ENCODE results near the gene AMMECR1. TPM values are rescaled to one million over a fixed set of nuclear protein-coding genes. Genes with fewer than 3 reads are reported as not detected.

Gene AMMECR1
- total RNA-seq, 1 experiment from 2014 or later: 9.5 TPM

GRCh38 chrX:110317061-110317819 is 645 bp downstream of the AMMECR1 start:
- H3K9me3 ChIP-seq: no peaks in the 10 kb centered on the region
- DNase-seq: peak; percentile 21
- H3K36me3 ChIP-seq: no peaks in the 10 kb centered on the region
- peak overlapping the region; percentile 72 for H3K4me3 ChIP-seq
- H3K27me3 ChIP-seq: no peaks in the 10 kb centered on the region

GRCh38 chrX:110316351-110317060 is 1.4 kb downstream of the AMMECR1 start:
- Histone ChIP-seq H3K4me3 (peak overlapping the region; percentile 72), H3K36me3 (no peaks in the 10 kb centered on the region), H3K9me3 (no peaks in the 10 kb centered on the region), H3K27me3 (no peaks in the 10 kb centered on the region)
- no peak for DNase-seq

GRCh38 chrX:110315551-110315950 is 2.3 kb downstream of the AMMECR1 start:
- no peak for DNase-seq
- no peaks in the 10 kb centered on the region for H3K27me3 ChIP-seq
- H3K4me3 ChIP-seq: peak overlapping the region; percentile 72
- H3K9me3 ChIP-seq: no peaks in the 10 kb centered on the region
- no peaks in the 10 kb centered on the region for H3K36me3 ChIP-seq

GRCh38 chrX:110311437-110312230 is 6.3 kb downstream of the AMMECR1 start:
- DNase-seq: no peak
- Histone ChIP-seq H3K36me3 (no peaks in the 10 kb centered on the region), H3K27me3 (no peaks in the 10 kb centered on the region), H3K9me3 (no peaks in the 10 kb centered on the region), H3K4me3 (no peak overlapping the region)

GRCh38 chrX:110310896-110311295 is 7.0 kb downstream of the AMMECR1 start:
- Histone ChIP-seq H3K9me3 (no peaks in the 10 kb centered on the region), H3K4me3 (no peak overlapping the region), H3K36me3 (no peaks in the 10 kb centered on the region), H3K27me3 (no peaks in the 10 kb centered on the region)
- DNase-seq: no peak

GRCh38 chrX:110310000-110310790 is 7.7 kb downstream of the AMMECR1 start:
- no peaks in the 10 kb centered on the region for H3K27me3 ChIP-seq
- H3K36me3 ChIP-seq: no peaks in the 10 kb centered on the region
- no peak overlapping the region for H3K4me3 ChIP-seq
- no peak for DNase-seq
- H3K9me3 ChIP-seq: no peaks in the 10 kb centered on the region

GRCh38 chrX:110308220-110308619 is 9.7 kb downstream of the AMMECR1 start:
- Histone ChIP-seq H3K4me3 (no peak overlapping the region), H3K9me3 (no peaks in the 10 kb centered on the region), H3K27me3 (no peaks in the 10 kb centered on the region), H3K36me3 (no peaks in the 10 kb centered on the region)
- DNase-seq: no peak

- Histone ChIP-seq H3K9me3 (no peaks in the 10 kb centered on the region), H3K27me3 (no peaks in the 10 kb centered on the region), H3K36me3 (no peaks in the 10 kb centered on the region), H3K4me3 (no peak overlapping the region)
- no peak for DNase-seq
Observed at GRCh38 chrX:110304884-110305283, 13.0 kb downstream of the AMMECR1 start.

- no peaks in the 10 kb centered on the region for H3K9me3 ChIP-seq
- no peaks in the 10 kb centered on the region for H3K36me3 ChIP-seq
- no peaks in the 10 kb centered on the region for H3K27me3 ChIP-seq
- DNase-seq: no peak
- no peak overlapping the region for H3K4me3 ChIP-seq
Observed at GRCh38 chrX:110304371-110304770, 13.5 kb downstream of the AMMECR1 start.

- no peaks in the 10 kb centered on the region for H3K9me3 ChIP-seq
- H3K36me3 ChIP-seq: no peaks in the 10 kb centered on the region
- no peak overlapping the region for H3K4me3 ChIP-seq
- no peak for DNase-seq
- no peaks in the 10 kb centered on the region for H3K27me3 ChIP-seq
Observed at GRCh38 chrX:110302975-110303374, 14.9 kb downstream of the AMMECR1 start.

GRCh38 chrX:110301194-110301593 is 16.7 kb downstream of the AMMECR1 start:
- DNase-seq: no peak
- Histone ChIP-seq H3K9me3 (no peaks in the 10 kb centered on the region; the same call in 1 of the 2 replicates), H3K36me3 (no peaks in the 10 kb centered on the region), H3K4me3 (no peak overlapping the region), H3K27me3 (no peaks in the 10 kb centered on the region)

- no peak for DNase-seq
- no peaks in the 10 kb centered on the region; the same call in 1 of the 2 replicates for H3K9me3 ChIP-seq
- H3K4me3 ChIP-seq: no peak overlapping the region
- no peaks in the 10 kb centered on the region for H3K27me3 ChIP-seq
- no peaks in the 10 kb centered on the region for H3K36me3 ChIP-seq
Observed at GRCh38 chrX:110294087-110294486, 23.8 kb downstream of the AMMECR1 start.

GRCh38 chrX:110293658-110294057 is 24.2 kb downstream of the AMMECR1 start:
- Histone ChIP-seq H3K9me3 (no peaks in the 10 kb centered on the region; the same call in 1 of the 2 replicates), H3K27me3 (no peaks in the 10 kb centered on the region), H3K36me3 (no peaks in the 10 kb centered on the region), H3K4me3 (no peak overlapping the region)
- no peak for DNase-seq

- Histone ChIP-seq H3K36me3 (0 out of 2 replicates have a peak, but pooled peaks cover 3% of the 10 kb centered on the region), H3K27me3 (no peaks in the 10 kb centered on the region), H3K9me3 (no peaks in the 10 kb centered on the region), H3K4me3 (no peak overlapping the region)
- DNase-seq: no peak
Observed at GRCh38 chrX:110287605-110288004, 30.3 kb downstream of the AMMECR1 start.

GRCh38 chrX:110286106-110286505 is 31.8 kb downstream of the AMMECR1 start:
- H3K36me3 ChIP-seq: 0 out of 2 replicates have a peak, but pooled peaks cover 3% of the 10 kb centered on the region
- H3K4me3 ChIP-seq: no peak overlapping the region
- H3K9me3 ChIP-seq: no peaks in the 10 kb centered on the region
- H3K27me3 ChIP-seq: no peaks in the 10 kb centered on the region
- DNase-seq: peak; percentile 41

GRCh38 chrX:110284159-110284558 is 33.7 kb downstream of the AMMECR1 start:
- H3K36me3 ChIP-seq: 0 out of 2 replicates have a peak, but pooled peaks cover 3% of the 10 kb centered on the region
- DNase-seq: no peak

More at GRCh38 chrX:110284159-110284558, 33.7 kb downstream of the AMMECR1 start:
- H3K4me3 ChIP-seq: no peak overlapping the region
- no peaks in the 10 kb centered on the region for H3K9me3 ChIP-seq
- no peaks in the 10 kb centered on the region for H3K27me3 ChIP-seq

Measured in MG63 (cell line).